GM19452 (cell line): Measurements from ENCODE around the gene ATXN1.

Experiments
- ATAC-seq: cut with Tn5 transposase; IDR thresholded peaks from one replicate; pipeline ENCODE4 v1.9.1; 2021; ENCODE audit not compliant: unreplicated experiment

ATXN1 gene

GRCh38 chr6:16518265-16518664 lies 243.0 kb downstream of the ATXN1 start:
- ATAC-seq: no peak

- no peak for ATAC-seq
Measured at GRCh38 chr6:16514249-16514648, 247.0 kb downstream of the ATXN1 start.

- peak; percentile 40 for ATAC-seq
Measured at GRCh38 chr6:16512544-16513290, 248.5 kb downstream of the ATXN1 start.

- ATAC-seq: peak; percentile 61
Measured at GRCh38 chr6:16511723-16512489, 249.4 kb downstream of the ATXN1 start.

- ATAC-seq: no peak
Measured at GRCh38 chr6:16511040-16511660, 250.1 kb downstream of the ATXN1 start.

- no peak for ATAC-seq
Measured at GRCh38 chr6:16510245-16510644, 251.0 kb downstream of the ATXN1 start.

GRCh38 chr6:16508959-16509358 lies 252.3 kb downstream of the ATXN1 start:
- ATAC-seq: no peak

- ATAC-seq: no peak
Measured at GRCh38 chr6:16505711-16506357, 255.4 kb downstream of the ATXN1 start.

- ATAC-seq: no peak
Measured at GRCh38 chr6:16504609-16505008, 256.7 kb downstream of the ATXN1 start.

- peak; percentile 74 for ATAC-seq
Measured at GRCh38 chr6:16503970-16504415, 257.3 kb downstream of the ATXN1 start.

- peak; percentile 23 for ATAC-seq
Measured at GRCh38 chr6:16503241-16503775, 258.0 kb downstream of the ATXN1 start.

- no peak for ATAC-seq
Measured at GRCh38 chr6:16498957-16499356, 262.3 kb downstream of the ATXN1 start.

- no peak for ATAC-seq
Measured at GRCh38 chr6:16498237-16498636, 263.0 kb downstream of the ATXN1 start.

GRCh38 chr6:16496991-16497801 lies 264.1 kb downstream of the ATXN1 start:
- no peak for ATAC-seq

- ATAC-seq: no peak
Measured at GRCh38 chr6:16496210-16496609, 265.1 kb downstream of the ATXN1 start.

- ATAC-seq: peak; percentile 82
Measured at GRCh38 chr6:16494793-16495192, 266.5 kb downstream of the ATXN1 start.

GRCh38 chr6:16493802-16494201 lies 267.5 kb downstream of the ATXN1 start:
- no peak for ATAC-seq

GRCh38 chr6:16493112-16493511 lies 268.1 kb downstream of the ATXN1 start:
- no peak for ATAC-seq

GRCh38 chr6:16491666-16492313 lies 269.5 kb downstream of the ATXN1 start:
- ATAC-seq: no peak

- ATAC-seq: no peak
Measured at GRCh38 chr6:16490616-16491015, 270.6 kb downstream of the ATXN1 start.
